ENCODE measurements around the gene GCG. TPM values are rescaled to one million over a fixed set of nuclear protein-coding genes. Genes with fewer than 3 reads are reported as not detected.

The GCG gene
- total RNA-seq, 1 donor, result not detected

DNA sequence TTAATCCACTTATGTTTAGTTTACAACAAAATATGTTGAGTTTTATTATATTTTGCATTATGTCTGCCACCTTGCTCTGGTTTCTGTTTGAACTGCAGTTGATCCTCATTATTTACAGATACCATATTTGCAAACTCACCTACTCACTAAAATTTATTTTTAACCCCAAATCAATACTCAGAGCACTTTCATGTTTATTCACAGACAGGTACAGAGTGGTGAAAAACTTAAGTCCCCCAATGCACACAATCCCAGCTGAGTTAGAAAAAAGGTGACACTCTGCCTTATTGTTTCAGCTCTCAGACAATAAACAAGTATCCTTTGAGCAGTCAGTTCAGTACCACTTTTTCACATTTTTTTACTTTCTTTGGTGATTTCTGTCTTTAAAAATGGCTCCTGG lies 13.7 kb downstream of the GCG start:
- TF ChIP-seq, protein P1, sequence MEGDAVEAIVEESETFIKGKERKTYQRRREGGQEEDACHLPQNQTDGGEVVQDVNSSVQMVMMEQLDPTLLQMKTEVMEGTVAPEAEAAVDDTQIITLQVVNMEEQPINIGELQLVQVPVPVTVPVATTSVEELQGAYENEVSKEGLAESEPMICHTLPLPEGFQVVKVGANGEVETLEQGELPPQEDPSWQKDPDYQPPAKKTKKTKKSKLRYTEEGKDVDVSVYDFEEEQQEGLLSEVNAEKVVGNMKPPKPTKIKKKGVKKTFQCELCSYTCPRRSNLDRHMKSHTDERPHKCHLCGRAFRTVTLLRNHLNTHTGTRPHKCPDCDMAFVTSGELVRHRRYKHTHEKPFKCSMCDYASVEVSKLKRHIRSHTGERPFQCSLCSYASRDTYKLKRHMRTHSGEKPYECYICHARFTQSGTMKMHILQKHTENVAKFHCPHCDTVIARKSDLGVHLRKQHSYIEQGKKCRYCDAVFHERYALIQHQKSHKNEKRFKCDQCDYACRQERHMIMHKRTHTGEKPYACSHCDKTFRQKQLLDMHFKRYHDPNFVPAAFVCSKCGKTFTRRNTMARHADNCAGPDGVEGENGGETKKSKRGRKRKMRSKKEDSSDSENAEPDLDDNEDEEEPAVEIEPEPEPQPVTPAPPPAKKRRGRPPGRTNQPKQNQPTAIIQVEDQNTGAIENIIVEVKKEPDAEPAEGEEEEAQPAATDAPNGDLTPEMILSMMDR (IDR thresholded peaks at IDR 0.05; ENCODE audit: insufficient read depth, low read length), result no peak
- DNase-seq (ENCODE audit: low read depth), result no peak
- no peak overlapping the region for H3K4me3 ChIP-seq (ENCODE audit: low read depth, low read length)

DNA sequence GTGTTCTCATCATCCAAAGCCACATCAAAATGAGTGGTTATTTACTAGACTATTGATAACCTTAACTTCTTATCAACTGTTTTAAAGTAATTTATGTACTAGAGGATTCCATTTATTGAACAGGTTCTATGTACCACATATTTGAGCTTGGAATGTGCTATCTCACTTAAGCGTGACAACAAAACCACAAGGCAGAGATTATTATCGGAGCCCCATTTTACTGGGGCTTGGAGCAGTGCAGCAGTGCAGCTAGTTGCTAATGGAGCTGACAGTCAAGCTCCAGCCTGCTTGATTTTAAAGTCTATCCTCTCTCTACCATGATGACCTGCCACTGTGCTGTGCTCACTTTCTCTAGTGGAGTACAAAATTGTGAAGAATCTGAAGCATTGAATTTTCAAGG lies 24.6 kb downstream of the GCG start:
- no peak overlapping the region for H3K4me3 ChIP-seq (ENCODE audit: low read depth, low read length)
- TF ChIP-seq, protein P1 (IDR thresholded peaks at IDR 0.05; ENCODE audit: insufficient read depth, low read length), result no peak
- DNase-seq (ENCODE audit: low read depth), result no peak

DNA sequence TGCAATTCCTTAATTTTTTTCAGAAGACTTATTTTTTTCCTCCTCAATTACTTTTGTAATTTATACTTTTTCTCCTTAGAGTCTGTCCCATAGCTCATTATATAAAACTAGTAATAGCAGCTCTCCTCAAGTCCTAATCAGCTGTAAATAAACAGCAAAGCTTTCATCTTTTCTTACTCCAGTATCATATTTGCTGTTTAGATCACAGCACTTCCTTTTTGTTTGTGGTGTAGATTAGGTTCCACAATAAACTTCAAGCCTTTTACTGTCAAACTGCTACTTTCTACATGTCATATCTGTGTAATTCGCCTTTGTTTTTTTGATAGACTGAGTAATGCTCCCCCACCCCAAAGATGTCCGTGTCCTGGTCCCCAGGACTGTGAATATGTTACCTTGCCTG lies 25.5 kb downstream of the GCG start:
- DNase-seq (ENCODE audit: low read depth), result no peak
- H3K4me3 ChIP-seq (ENCODE audit: low read depth, low read length), result no peak overlapping the region
- TF ChIP-seq, protein P1 (IDR thresholded peaks at IDR 0.05; ENCODE audit: insufficient read depth, low read length), result no peak

DNA sequence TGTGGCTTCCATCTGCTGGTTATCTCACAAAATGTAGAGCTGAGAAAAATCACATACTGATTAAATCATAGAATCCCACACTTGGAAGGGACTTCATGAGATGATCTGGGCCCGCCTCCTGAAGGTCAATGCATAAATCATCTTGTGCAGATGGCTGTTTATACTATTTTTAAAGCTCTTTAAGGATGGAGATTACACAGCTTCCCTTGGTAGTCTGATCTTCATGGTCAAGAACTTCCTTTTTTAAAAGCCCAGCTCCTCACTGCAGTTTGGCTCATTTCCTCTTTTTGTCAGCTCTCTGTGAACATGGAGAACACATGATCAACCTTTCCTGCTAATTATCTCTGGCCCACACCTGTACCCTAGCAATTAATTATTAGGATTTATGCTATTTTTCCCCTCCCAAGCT lies 25.9 kb downstream of the GCG start:
- TF ChIP-seq, protein P1 (IDR thresholded peaks at IDR 0.05; ENCODE audit: insufficient read depth, low read length), result no peak
- no peak overlapping the region for H3K4me3 ChIP-seq (ENCODE audit: low read depth, low read length)
- DNase-seq (ENCODE audit: low read depth), result peak; percentile 44

DNA sequence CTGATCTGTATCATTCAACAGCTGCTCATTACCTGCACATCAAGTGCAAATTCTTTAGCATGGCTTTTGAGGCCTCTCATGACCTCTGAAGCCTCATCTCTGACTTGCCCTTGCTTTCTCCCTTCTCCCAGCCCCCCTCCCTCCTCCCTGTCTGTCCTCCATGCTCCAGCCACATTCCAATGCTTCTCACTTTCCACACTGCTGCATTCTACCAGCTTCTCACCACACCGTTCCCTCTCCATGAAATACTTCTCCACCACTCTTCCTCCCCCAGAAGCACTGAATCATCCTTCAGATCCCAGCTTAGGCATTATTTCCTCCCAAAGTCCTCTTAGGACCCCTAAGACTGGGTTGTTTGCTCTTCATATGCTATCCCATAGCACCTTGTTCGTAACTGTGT lies 26.9 kb downstream of the GCG start:
- TF ChIP-seq, protein P1 (IDR thresholded peaks at IDR 0.05; ENCODE audit: insufficient read depth, low read length), result no peak
- H3K4me3 ChIP-seq (ENCODE audit: low read depth, low read length), result no peak overlapping the region
- no peak for DNase-seq (ENCODE audit: low read depth)

DNA sequence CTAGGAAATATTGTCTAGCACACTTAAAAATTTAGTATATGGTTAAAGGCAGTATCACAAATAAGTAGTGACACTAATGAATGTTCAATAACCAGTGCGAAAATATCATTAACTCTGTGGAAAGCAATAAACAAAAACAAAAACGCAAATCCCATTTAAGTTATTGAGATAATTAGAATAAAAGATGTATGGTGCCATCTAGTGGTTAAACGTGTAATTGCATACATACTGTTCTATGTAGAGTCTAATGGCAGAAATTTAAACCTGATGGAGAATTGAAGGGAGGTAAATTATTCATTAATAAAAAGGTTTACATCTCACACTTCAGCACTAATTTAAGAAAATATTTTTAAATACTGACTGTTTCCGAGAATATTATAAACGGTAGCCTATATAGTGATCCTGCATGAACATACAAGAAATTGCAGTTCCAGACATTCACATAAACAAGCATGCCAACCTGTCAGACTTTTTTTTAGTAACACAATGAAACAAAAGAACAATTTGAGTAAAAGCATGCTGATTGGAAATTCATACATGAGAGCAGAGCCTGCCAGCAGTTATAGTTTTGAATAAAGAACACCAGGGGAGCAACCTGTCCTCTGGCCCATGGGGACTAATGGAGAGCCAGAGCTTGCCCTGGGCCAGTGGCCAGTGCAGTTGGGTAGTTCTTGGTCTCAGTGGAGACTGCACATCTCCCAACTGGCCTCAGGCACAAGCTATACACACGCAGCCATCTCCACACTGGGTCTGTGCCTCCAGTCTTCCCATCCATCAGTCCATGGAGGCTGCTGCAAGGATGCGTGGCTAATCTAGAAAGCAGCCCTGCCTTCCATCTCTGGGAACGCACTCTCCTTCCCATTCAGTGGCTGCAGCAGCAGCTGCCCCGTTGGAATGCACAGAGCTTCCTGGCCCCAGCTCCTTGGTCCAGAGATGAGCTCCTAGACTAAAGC lies 28.0 kb downstream of the GCG start:
- TF ChIP-seq, protein P1 (IDR thresholded peaks at IDR 0.05; ENCODE audit: insufficient read depth, low read length), result peak; percentile 56
- peak; percentile 83 for DNase-seq (ENCODE audit: low read depth)
- H3K4me3 ChIP-seq (ENCODE audit: low read depth, low read length), result no peak overlapping the region

Data from fibroblast of the aortic adventitia (primary cell).